Skeletal muscle tissue (tissue), 4 donors: ENCODE results near the gene ARID1B. TPM values are rescaled to one million over a fixed set of nuclear protein-coding genes. Genes with fewer than 3 reads are reported as not detected.

Source experiments
- H3K27ac ChIP-seq: one replicate; pipeline ENCODE4 v1.7.0; 2013; ENCODE audit warnings: mild to moderate bottlenecking, low read depth, low read length, inconsistent platforms
- H3K27me3 ChIP-seq, 3 donors: one replicate each; pipeline ENCODE4 v1.7.0; 2013; ENCODE audit warnings: low read length in 3 of 3; ENCODE audit not compliant: control insufficient read depth in 3 of 3, insufficient read depth in 3 of 3
- H3K36me3 ChIP-seq, 3 donors: one replicate each; pipeline ENCODE4 v1.7.0; 2013; ENCODE audit warnings: low read length in 3 of 3; ENCODE audit not compliant: control insufficient read depth in 3 of 3, insufficient read depth in 3 of 3
- H3K4me1 ChIP-seq, 3 donors: one replicate each; pipeline ENCODE4 v1.7.0; 2013; ENCODE audit warnings: low read length in 3 of 3, mild to moderate bottlenecking in 3 of 3; ENCODE audit not compliant: control insufficient read depth in 3 of 3, insufficient read depth in 3 of 3
- H3K4me3 ChIP-seq, 3 donors: one replicate each; pipeline ENCODE4 v1.7.0; 2013; ENCODE audit warnings: low read length in 3 of 3
- H3K9ac ChIP-seq, 3 donors: one replicate each; pipeline ENCODE4 v1.7.0; 2013; ENCODE audit warnings: low read length in 3 of 3, mild to moderate bottlenecking in 3 of 3, moderate library complexity in 2 of 3, low read depth in 1 of 3
- H3K9me3 ChIP-seq, 3 donors: one replicate each; pipeline ENCODE4 v1.7.0; 2013; ENCODE audit warnings: low read length in 3 of 3; ENCODE audit not compliant: control insufficient read depth in 3 of 3
- total RNA-seq: library from RNA; depleted of rRNA; stranded (reverse); fragments of >200 nt; gene quantifications from one replicate; pipeline ENCODE4 v1.2.3, GENCODE V29; 2014
- donor health status: Osteomylitis.

Gene ARID1B
- total RNA-seq, 1 donor from 2014 or later = 73.6 TPM

DNA sequence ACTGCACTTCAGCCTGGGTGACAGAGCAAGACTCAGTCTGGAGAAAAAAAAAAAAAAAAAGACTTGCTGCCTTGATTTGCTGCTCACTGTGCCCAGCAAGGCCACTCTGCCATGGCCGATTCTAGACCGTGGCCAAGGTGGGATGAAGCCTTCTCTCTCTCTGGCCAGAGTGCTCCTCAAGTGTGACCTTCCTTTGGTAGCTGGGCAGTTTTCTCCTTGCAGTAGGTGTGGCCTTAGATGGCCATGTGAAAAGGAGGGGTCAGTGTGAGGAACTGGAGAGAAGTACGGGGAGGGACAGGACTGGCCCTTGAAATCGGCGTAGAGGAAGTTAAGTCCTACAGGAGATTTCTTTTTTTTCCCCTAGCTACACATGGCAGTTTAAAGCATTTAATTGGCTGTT, 272.0 kb downstream of the ARID1B start:
- no peak overlapping the region for H3K4me3 ChIP-seq
- no peaks in the 10 kb centered on the region for H3K36me3 ChIP-seq
- peaks cover 0 to 14% (median 10%) of the 10 kb centered on the region in 3 donors for H3K4me1 ChIP-seq
- H3K27ac ChIP-seq = no peak overlapping the region
- H3K9me3 ChIP-seq = no peaks in the 10 kb centered on the region
- no peak overlapping the region for H3K9ac ChIP-seq
- H3K27me3 ChIP-seq = no peaks in the 10 kb centered on the region

- Histone ChIP-seq H3K4me3 (no peak overlapping the region), H3K27me3 (no peaks in the 10 kb centered on the region), H3K9me3 (peaks cover 0 to 2% (median 2%) of the 10 kb centered on the region in 3 donors), H3K27ac (no peak overlapping the region), H3K9ac (no peak overlapping the region), H3K36me3 (no peaks in the 10 kb centered on the region), H3K4me1 (peaks cover 0 to 14% (median 10%) of the 10 kb centered on the region in 3 donors)
Observed at GRCh38 chr6:157050537-157051265, 273.5 kb downstream of the ARID1B start.

DNA sequence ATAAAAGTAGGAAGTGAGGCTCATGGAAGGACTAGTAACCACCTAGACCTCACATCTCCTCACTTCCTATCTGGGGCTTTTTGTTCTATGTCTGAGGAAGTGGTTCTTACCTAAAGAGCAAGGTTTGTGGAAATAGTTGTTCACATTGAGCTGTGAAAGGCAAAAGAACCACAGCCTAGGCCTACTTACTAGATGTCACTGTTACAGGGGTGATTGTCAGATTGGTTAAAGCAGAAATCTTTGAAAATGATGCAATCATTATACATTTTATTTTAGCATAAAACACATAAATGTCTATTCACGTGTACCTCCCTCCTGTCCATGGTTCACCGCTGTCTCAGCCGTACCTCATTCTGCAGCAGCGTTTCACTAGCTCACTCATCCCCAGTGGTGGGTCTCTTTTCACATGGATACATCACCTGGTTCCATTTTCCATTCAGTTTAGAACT, 277.4 kb downstream of the ARID1B start:
- Histone ChIP-seq H3K36me3 (peaks cover 0 to 4% (median 0%) of the 10 kb centered on the region in 3 donors), H3K27me3 (no peaks in the 10 kb centered on the region), H3K4me1 (peaks cover 0 to 7% (median under 1%) of the 10 kb centered on the region in 3 donors), H3K27ac (no peak overlapping the region), H3K9me3 (peaks cover 0 to 4% (median 3%) of the 10 kb centered on the region in 3 donors), H3K4me3 (no peak overlapping the region), H3K9ac (no peak overlapping the region)

DNA sequence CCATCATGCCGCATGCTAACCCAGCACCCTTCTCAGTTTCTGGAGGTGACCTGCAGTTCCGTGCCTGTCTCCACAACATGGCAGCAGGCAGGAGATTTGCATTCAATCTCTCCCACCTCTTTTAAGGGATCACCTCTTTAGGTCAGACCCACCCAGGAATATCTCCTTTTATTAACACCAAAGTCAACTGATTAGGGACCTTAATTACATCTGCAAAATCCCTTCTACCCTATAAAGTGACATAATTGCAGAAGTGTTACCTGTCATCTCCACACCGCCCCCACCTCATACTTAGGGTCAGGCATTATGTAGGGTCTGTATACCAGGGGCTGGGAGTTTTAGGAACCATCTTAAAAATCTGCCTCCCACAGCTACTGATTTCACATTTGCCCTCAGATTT, 278.7 kb downstream of the ARID1B start:
- Histone ChIP-seq H3K36me3 (peaks cover 0 to 4% (median 0%) of the 10 kb centered on the region in 3 donors), H3K4me3 (no peak overlapping the region), H3K27ac (no peak overlapping the region), H3K4me1 (peaks cover 2 to 8% (median 6%) of the 10 kb centered on the region in 3 donors), H3K27me3 (no peaks in the 10 kb centered on the region), H3K9ac (no peak overlapping the region), H3K9me3 (peaks cover 0 to 4% (median 3%) of the 10 kb centered on the region in 3 donors)

GRCh38 chr6:157056275-157056674, 279.1 kb downstream of the ARID1B start:
- no peak overlapping the region for H3K4me3 ChIP-seq
- no peaks in the 10 kb centered on the region for H3K27me3 ChIP-seq
- no peak overlapping the region for H3K9ac ChIP-seq
- peaks cover 0 to 4% (median 3%) of the 10 kb centered on the region in 3 donors for H3K9me3 ChIP-seq
- peaks cover 2 to 6% (median 6%) of the 10 kb centered on the region in 3 donors for H3K4me1 ChIP-seq
- H3K36me3 ChIP-seq = peaks cover 0 to 4% (median 0%) of the 10 kb centered on the region in 3 donors
- H3K27ac ChIP-seq = no peak overlapping the region

DNA sequence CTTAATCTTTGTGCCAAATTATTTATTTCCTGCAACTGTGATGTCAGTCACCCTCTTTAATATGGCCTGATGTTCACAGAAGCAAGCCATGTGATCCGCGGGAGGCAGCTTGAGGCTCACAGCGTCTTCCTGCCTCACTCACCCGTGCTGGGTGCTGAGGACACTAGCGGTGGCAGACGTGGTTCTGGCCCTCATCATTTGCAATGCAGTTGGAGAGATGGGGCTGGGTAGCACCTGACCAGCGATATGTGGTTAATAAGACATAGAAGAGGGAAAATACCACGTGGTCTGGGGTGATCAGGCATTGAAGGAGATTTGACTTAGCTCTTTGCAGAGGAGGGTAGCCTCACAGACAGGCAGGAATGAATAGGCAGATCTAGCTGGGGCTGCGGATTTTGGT, 281.4 kb downstream of the ARID1B start:
- Histone ChIP-seq H3K27me3 (no peaks in the 10 kb centered on the region), H3K36me3 (peaks cover 0 to 4% (median 0%) of the 10 kb centered on the region in 3 donors), H3K4me3 (no peak overlapping the region), H3K9me3 (peaks cover 0 to 4% (median 3%) of the 10 kb centered on the region in 3 donors), H3K9ac (no peak overlapping the region), H3K4me1 (peaks cover 2 to 6% (median 6%) of the 10 kb centered on the region in 3 donors), H3K27ac (no peak overlapping the region)

DNA sequence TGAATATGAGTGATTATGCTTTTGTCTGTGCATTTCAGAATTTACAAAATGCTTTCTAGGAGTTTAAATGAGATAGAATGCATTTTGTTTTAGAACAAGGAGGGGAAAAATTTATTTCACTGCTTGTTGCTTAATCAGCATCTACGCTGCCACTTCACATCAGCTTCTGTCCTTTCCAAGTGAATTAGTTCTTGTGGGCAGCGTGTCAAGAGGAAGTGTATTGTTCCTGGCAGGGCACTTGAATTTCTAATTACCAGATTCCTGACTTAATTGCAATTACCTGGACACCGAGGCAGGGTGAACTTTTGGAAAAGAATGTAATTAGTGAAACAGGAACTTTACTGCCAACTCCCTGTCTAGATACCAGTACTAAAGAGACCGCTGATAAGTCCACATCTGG, 282.6 kb downstream of the ARID1B start:
- peaks cover 0 to 4% (median 0%) of the 10 kb centered on the region in 3 donors for H3K36me3 ChIP-seq
- no peak overlapping the region for H3K9ac ChIP-seq
- H3K27ac ChIP-seq = no peak overlapping the region
- H3K4me1 ChIP-seq = peaks cover 2 to 6% (median 6%) of the 10 kb centered on the region in 3 donors
- peaks cover 0 to 4% (median 3%) of the 10 kb centered on the region in 3 donors for H3K9me3 ChIP-seq
- H3K4me3 ChIP-seq = no peak overlapping the region
- H3K27me3 ChIP-seq = no peaks in the 10 kb centered on the region

- Histone ChIP-seq H3K9me3 (peaks cover 0 to 4% (median 3%) of the 10 kb centered on the region in 3 donors), H3K4me1 (peaks cover 2 to 6% (median 6%) of the 10 kb centered on the region in 3 donors), H3K9ac (no peak overlapping the region), H3K27me3 (no peaks in the 10 kb centered on the region), H3K4me3 (no peak overlapping the region), H3K27ac (no peak overlapping the region), H3K36me3 (peaks cover 0 to 4% (median 0%) of the 10 kb centered on the region in 3 donors)
Observed at GRCh38 chr6:157060440-157060952, 283.3 kb downstream of the ARID1B start.

GRCh38 chr6:157061770-157062594, 284.8 kb downstream of the ARID1B start:
- Histone ChIP-seq H3K36me3 (peaks cover 0 to 2% (median 0%) of the 10 kb centered on the region in 3 donors), H3K9me3 (no peaks in the 10 kb centered on the region), H3K27me3 (no peaks in the 10 kb centered on the region), H3K9ac (no peak overlapping the region), H3K27ac (no peak overlapping the region), H3K4me3 (no peak overlapping the region), H3K4me1 (peaks cover 2 to 6% (median 6%) of the 10 kb centered on the region in 3 donors)
